Thyroid gland (tissue), 4 donors: ENCODE measurements around the gene FLOT1.

Source experiments
- CTCF ChIP-seq, 6 experiments: fragments of 200-600 bp in 3 of 6; fragments of 450-650 bp in 3 of 6; sonication (generic) in 3 of 6; IDR thresholded peaks; one replicate each; pipeline ENCODE4 v1.5.1; 2016 to 2019; ENCODE audit warnings: antibody characterized with exemption in 6 of 6, mild to moderate bottlenecking in 2 of 6, inconsistent platforms in 1 of 6, moderate library complexity in 1 of 6
- POLR2A ChIP-seq, 2 donors: fragments of 450-650 bp; IDR thresholded peaks; one replicate each; pipeline ENCODE4 v1.6.1; 2017; ENCODE audit warnings: antibody characterized with exemption in 2 of 2, mild to moderate bottlenecking in 2 of 2, moderate library complexity in 1 of 2

DNA sequence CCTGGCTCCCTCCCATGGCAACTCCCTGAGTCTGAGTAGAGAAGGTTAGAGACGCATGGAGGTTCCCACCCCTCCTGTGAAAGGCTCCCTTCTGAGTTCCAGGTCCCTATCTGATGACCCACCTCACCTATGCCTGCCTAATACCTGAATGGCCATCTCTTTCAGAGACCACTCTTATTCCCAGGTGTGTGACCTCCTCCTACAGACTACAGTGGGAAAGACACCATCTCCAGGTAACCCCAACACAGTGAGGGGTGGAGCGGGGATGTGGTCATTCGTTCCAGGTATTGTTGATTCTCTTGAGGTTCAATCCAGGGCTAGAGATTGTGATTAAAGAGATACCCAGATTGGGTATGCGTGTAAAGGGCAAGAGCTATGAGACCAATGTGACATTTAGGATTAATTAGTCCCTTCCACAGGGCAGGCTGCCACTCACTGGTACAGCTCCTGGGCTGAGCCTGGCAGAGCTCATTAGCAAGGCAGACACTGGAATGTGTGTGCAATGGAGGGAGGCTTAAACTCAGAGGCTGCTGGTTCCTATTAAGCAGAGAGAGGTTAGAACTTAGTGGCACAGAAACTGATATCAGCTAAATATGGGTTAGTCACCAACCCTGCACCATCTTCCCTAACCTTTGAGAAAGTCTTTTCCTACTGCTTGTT lies 48.4 kb upstream of the FLOT1 start:
- TF ChIP-seq POLR2A (IDR thresholded peaks at IDR 0.05) (no peak), CTCF (IDR thresholded peaks at IDR 0.05) (no peak)
